GM19240 (cell line): Measurements from ENCODE around the gene CECR2.
"Not testable (repeated sequence)": the region's sequence is repeated elsewhere in the genome, so short reads cannot be mapped to it uniquely, and the experiment has no call there.

Experiments
- DNase-seq: peaks from one replicate; pipeline ENCODE4 v3.0.0; 2011; ENCODE audit warnings: low spot score; ENCODE audit not compliant: insufficient read length

CECR2 gene

GRCh38 chr22:17512960-17513359 is 143.7 kb downstream of the CECR2 start:
- DNase-seq, result no peak

- DNase-seq, result no peak
These were observed 144.4 kb downstream of the CECR2 start for GRCh38 chr22:17513612-17514011.

- DNase-seq, result no peak
These were observed 144.8 kb downstream of the CECR2 start for GRCh38 chr22:17514084-17514483.

GRCh38 chr22:17518406-17518805 is 149.1 kb downstream of the CECR2 start:
- DNase-seq, result no peak

- DNase-seq, result not testable (repeated sequence)
These were observed 152.7 kb downstream of the CECR2 start for GRCh38 chr22:17521971-17522370.

- no peak for DNase-seq
These were observed 154.7 kb downstream of the CECR2 start for GRCh38 chr22:17523925-17524324.

- DNase-seq, result no peak
These were observed 167.0 kb downstream of the CECR2 start for GRCh38 chr22:17536269-17536668.

- DNase-seq, result no peak
These were observed 167.9 kb downstream of the CECR2 start for GRCh38 chr22:17537155-17537554.

- DNase-seq, result no peak
These were observed 171.2 kb downstream of the CECR2 start for GRCh38 chr22:17540481-17540880.

- DNase-seq, result no peak
These were observed 172.2 kb downstream of the CECR2 start for GRCh38 chr22:17541476-17541875.

- no peak for DNase-seq
These were observed 173.2 kb downstream of the CECR2 start for GRCh38 chr22:17542452-17542851.

GRCh38 chr22:17548010-17548755 is 178.9 kb downstream of the CECR2 start:
- no peak for DNase-seq

- DNase-seq, result no peak
These were observed 179.4 kb downstream of the CECR2 start for GRCh38 chr22:17548756-17549035.

- no peak for DNase-seq
These were observed 179.9 kb downstream of the CECR2 start for GRCh38 chr22:17549183-17549582.

GRCh38 chr22:17549655-17550054 is 180.4 kb downstream of the CECR2 start:
- DNase-seq, result no peak

- DNase-seq, result no peak
These were observed 183.5 kb downstream of the CECR2 start for GRCh38 chr22:17552737-17553136.

GRCh38 chr22:17554814-17555213 is 185.6 kb downstream of the CECR2 start:
- DNase-seq, result no peak

- no peak for DNase-seq
These were observed 189.9 kb downstream of the CECR2 start for GRCh38 chr22:17559188-17559587.

- no peak for DNase-seq
These were observed 193.9 kb downstream of the CECR2 start, which contains the start of gene SLC25A18 for GRCh38 chr22:17562906-17563870. TSS of gene SLC25A18 (plus strand) at chr22:17563498. CDS start at chr22:17579945, 16,447 bp downstream.

- DNase-seq, result no peak
These were observed 194.7 kb downstream of the CECR2 start for GRCh38 chr22:17563936-17564391.

GRCh38 chr22:17566016-17566687 is 196.9 kb downstream of the CECR2 start:
- DNase-seq, result not testable (repeated sequence)

GRCh38 chr22:17566776-17567175 is 197.5 kb downstream of the CECR2 start:
- DNase-seq, result no peak
